CD4-positive, alpha-beta T cell treated with Interleukin-17A for 4 hours (primary cell): ENCODE data around the gene RFX2.

Experiments
- DNase-seq: peaks from one replicate; pipeline ENCODE4 v3.0.0-alpha.2; 2020; ENCODE audit warnings: mixed read lengths

The RFX2 gene

GRCh38 chr19:5952193-5953029 lies 157.9 kb downstream of the RFX2 start:
- DNase-seq, result no peak

- no peak for DNase-seq
These were observed 158.9 kb downstream of the RFX2 start for GRCh38 chr19:5951338-5951861.

- DNase-seq, result no peak
These were observed 159.6 kb downstream of the RFX2 start for GRCh38 chr19:5950741-5951140.

- DNase-seq, result peak; percentile 69
These were observed 160.5 kb downstream of the RFX2 start for GRCh38 chr19:5949792-5950305.

GRCh38 chr19:5948752-5949564 lies 161.3 kb downstream of the RFX2 start:
- peak; percentile 50 for DNase-seq

- DNase-seq, result no peak
These were observed 162.9 kb downstream of the RFX2 start for GRCh38 chr19:5947435-5947834.

GRCh38 chr19:5943623-5944022 lies 166.7 kb downstream of the RFX2 start:
- DNase-seq, result no peak
